ENCODE results near the gene KIF26B. TPM values are rescaled to one million over a fixed set of nuclear protein-coding genes. Genes with fewer than 3 reads are reported as not detected.
"Not testable (repeated sequence)": the region's sequence is repeated elsewhere in the genome, so short reads cannot be mapped to it uniquely, and the experiment has no call there.

Gene KIF26B
- total and polyA plus RNA-seq, 2 experiments from 2014 or later = 0.03 to 0.76 TPM

- H3K27me3 Mint-ChIP-seq (ENCODE audit: insufficient read depth, low read depth, poor library complexity); H3K27ac Mint-ChIP-seq: not testable (repeated sequence)
Observed at GRCh38 chr1:245728035-245728434, 573.2 kb downstream of the KIF26B start.

GRCh38 chr1:245730801-245731200 is 576.0 kb downstream of the KIF26B start:
- peaks cover 16% of the 10 kb centered on the region; the same call in 2 of the 3 replicates for H3K9me3 Mint-ChIP-seq
- Histone ChIP-seq H3K4me2 (no peak overlapping the region), H3F3A (replicated peaks; ENCODE audit: low read depth) (no peaks in the 10 kb centered on the region), H3K27me3 (ENCODE audit: insufficient read depth) (no peaks in the 10 kb centered on the region), H3K27ac (ENCODE audit: low read depth) (no peak overlapping the region), H3K4me1 (ENCODE audit: insufficient read depth) (no peaks in the 10 kb centered on the region), H3K79me2 (replicated peaks; ENCODE audit: insufficient read depth) (no peaks in the 10 kb centered on the region), H3K9me2 (ENCODE audit: insufficient read depth) (peaks cover 8% of the 10 kb centered on the region; the same call in 1 of the 2 replicates), H4K20me1 (replicated peaks; ENCODE audit: insufficient read depth) (no peaks in the 10 kb centered on the region), H2AFZ (no peak overlapping the region), H3K4me3 (no peak overlapping the region), H3K36me3 (ENCODE audit: insufficient read depth) (no peaks in the 10 kb centered on the region)
- H3K4me3 Mint-ChIP-seq = no peak overlapping the region
- TF ChIP-seq JUNB (IDR thresholded peaks at IDR 0.05; ENCODE audit: unreplicated experiment) = no peak
- no peak for TF ChIP-seq ETS1 (IDR thresholded peaks at IDR 0.05)
- TF ChIP-seq ZNF462 (CRISPR knock-in tag; IDR thresholded peaks at IDR 0.05) = no peak
- no peak for TF ChIP-seq STAT1 (IDR thresholded peaks at IDR 0.05; ENCODE audit: unreplicated experiment)
- TF ChIP-seq ZNF331 (CRISPR knock-in tag; IDR thresholded peaks at IDR 0.05; ENCODE audit: low read depth) = no peak
- TF ChIP-seq CREB1 (CRISPR knock-in tag; IDR thresholded peaks at IDR 0.05; ENCODE audit: low read depth) = no peak
- TF ChIP-seq EZH2 (IDR thresholded peaks at IDR 0.05; ENCODE audit: low read depth, unreplicated experiment) = no peak
- no peak for TF ChIP-seq POLR2AphosphoS5 (IDR thresholded peaks at IDR 0.05; ENCODE audit: low read depth)
- no peak for TF ChIP-seq EZH2phosphoT487 (IDR thresholded peaks at IDR 0.05; ENCODE audit: unreplicated experiment)
- peaks cover 2% of the 10 kb centered on the region for H3K27me3 Mint-ChIP-seq (ENCODE audit: insufficient read depth, low read depth, poor library complexity)
- no peak for ATAC-seq
- H3K4me1 Mint-ChIP-seq = no peaks in the 10 kb centered on the region
- no peaks in the 10 kb centered on the region for H3K36me3 Mint-ChIP-seq (ENCODE audit: low read depth)
- H3K27ac Mint-ChIP-seq = no peak overlapping the region
- DNase-seq (ENCODE audit: low spot score) = no peak

More at GRCh38 chr1:245728035-245728434, 573.2 kb downstream of the KIF26B start:
- H2AFZ ChIP-seq; H3K4me1 ChIP-seq (ENCODE audit: insufficient read depth); H3K4me3 Mint-ChIP-seq; DNase-seq (ENCODE audit: low spot score); H3K4me3 ChIP-seq; H3K27ac ChIP-seq (ENCODE audit: low read depth); H4K20me1 ChIP-seq (replicated peaks; ENCODE audit: insufficient read depth); H3K36me3 ChIP-seq (ENCODE audit: insufficient read depth); H3K9me2 ChIP-seq (ENCODE audit: insufficient read depth); H3K36me3 Mint-ChIP-seq (ENCODE audit: low read depth); H3K4me1 Mint-ChIP-seq; H3K79me2 ChIP-seq (replicated peaks; ENCODE audit: insufficient read depth); H3K4me2 ChIP-seq; H3F3A ChIP-seq (replicated peaks; ENCODE audit: low read depth); ATAC-seq; H3K27me3 ChIP-seq (ENCODE audit: insufficient read depth): not testable (repeated sequence)
- peaks cover 16% of the 10 kb centered on the region; the same call in 2 of the 3 replicates for H3K9me3 Mint-ChIP-seq

GRCh38 chr1:245740336-245740735 is 585.6 kb downstream of the KIF26B start:
- not testable (repeated sequence) for H3K9me3 Mint-ChIP-seq; H3F3A ChIP-seq (replicated peaks; ENCODE audit: low read depth); H3K36me3 ChIP-seq (ENCODE audit: insufficient read depth); H3K27ac ChIP-seq (ENCODE audit: low read depth); H2AFZ ChIP-seq; H3K79me2 ChIP-seq (replicated peaks; ENCODE audit: insufficient read depth); H3K36me3 Mint-ChIP-seq (ENCODE audit: low read depth); H3K4me1 ChIP-seq (ENCODE audit: insufficient read depth); H3K27ac Mint-ChIP-seq; H3K4me2 ChIP-seq; H3K9me2 ChIP-seq (ENCODE audit: insufficient read depth); ATAC-seq; H4K20me1 ChIP-seq (replicated peaks; ENCODE audit: insufficient read depth); H3K4me1 Mint-ChIP-seq; H3K4me3 ChIP-seq; H3K27me3 ChIP-seq (ENCODE audit: insufficient read depth); H3K4me3 Mint-ChIP-seq; DNase-seq (ENCODE audit: low spot score); H3K27me3 Mint-ChIP-seq (ENCODE audit: insufficient read depth, low read depth, poor library complexity)
